HG02610 (cell line): ENCODE measurements around the gene NDNF.

Experiments
- ATAC-seq: cut with Tn5 transposase; IDR thresholded peaks from one replicate; pipeline ENCODE4 v1.9.1; 2021; ENCODE audit warnings: mild to moderate bottlenecking, moderate library complexity; ENCODE audit not compliant: unreplicated experiment

Gene NDNF

GRCh38 chr4:121072224-121073003 lies at the start of gene NDNF:
TSS of gene NDNF (minus strand) at chr4:121072535. CDS start at chr4:121045837, 26,698 bp downstream.
- no peak for ATAC-seq

GRCh38 chr4:121119715-121120114 lies 47.4 kb upstream of the NDNF start:
- no peak for ATAC-seq

GRCh38 chr4:121118344-121118743 lies 46.0 kb upstream of the NDNF start:
- ATAC-seq = no peak

GRCh38 chr4:121114756-121115155 lies 42.4 kb upstream of the NDNF start:
- ATAC-seq = no peak

GRCh38 chr4:121112530-121112929 lies 40.2 kb upstream of the NDNF start:
- ATAC-seq = no peak

- ATAC-seq = no peak
These were observed 36.2 kb upstream of the NDNF start for GRCh38 chr4:121108557-121108956.

GRCh38 chr4:121107507-121107906 lies 35.2 kb upstream of the NDNF start:
- no peak for ATAC-seq

GRCh38 chr4:121100093-121100775 lies 27.9 kb upstream of the NDNF start:
- no peak for ATAC-seq

- no peak for ATAC-seq
These were observed 25.9 kb upstream of the NDNF start for GRCh38 chr4:121098266-121098665.

GRCh38 chr4:121096629-121097028 lies 24.3 kb upstream of the NDNF start:
- ATAC-seq = no peak

- ATAC-seq = no peak
These were observed 23.9 kb upstream of the NDNF start for GRCh38 chr4:121096191-121096590.

- no peak for ATAC-seq
These were observed 22.1 kb upstream of the NDNF start for GRCh38 chr4:121094297-121094966.

GRCh38 chr4:121093261-121093660 lies 20.9 kb upstream of the NDNF start:
- no peak for ATAC-seq

GRCh38 chr4:121091941-121092340 lies 19.6 kb upstream of the NDNF start:
- no peak for ATAC-seq

- ATAC-seq = no peak
These were observed 16.5 kb upstream of the NDNF start for GRCh38 chr4:121088867-121089266.

- no peak for ATAC-seq
These were observed 7.0 kb upstream of the NDNF start for GRCh38 chr4:121079376-121079775.

- ATAC-seq = no peak
These were observed 5.2 kb upstream of the NDNF start for GRCh38 chr4:121077496-121077895.

GRCh38 chr4:121076416-121076815 lies 4.1 kb upstream of the NDNF start:
- no peak for ATAC-seq

GRCh38 chr4:121073672-121074381 lies 1.5 kb upstream of the NDNF start:
- no peak for ATAC-seq

GRCh38 chr4:121073004-121073435 lies 685 bp upstream of the NDNF start:
- ATAC-seq = no peak

- ATAC-seq = no peak
These were observed 603 bp downstream of the NDNF start for GRCh38 chr4:121071640-121072223.
